Measurements from ENCODE around the gene RELB. TPM values are rescaled to one million over a fixed set of nuclear protein-coding genes. Genes with fewer than 3 reads are reported as not detected.

The RELB gene
- total and polyA plus RNA-seq, 2 donors (not counting 3 experiments of a cell fraction or from before 2014, with no cell fraction given) = 13.2 to 14.4 TPM

DNA sequence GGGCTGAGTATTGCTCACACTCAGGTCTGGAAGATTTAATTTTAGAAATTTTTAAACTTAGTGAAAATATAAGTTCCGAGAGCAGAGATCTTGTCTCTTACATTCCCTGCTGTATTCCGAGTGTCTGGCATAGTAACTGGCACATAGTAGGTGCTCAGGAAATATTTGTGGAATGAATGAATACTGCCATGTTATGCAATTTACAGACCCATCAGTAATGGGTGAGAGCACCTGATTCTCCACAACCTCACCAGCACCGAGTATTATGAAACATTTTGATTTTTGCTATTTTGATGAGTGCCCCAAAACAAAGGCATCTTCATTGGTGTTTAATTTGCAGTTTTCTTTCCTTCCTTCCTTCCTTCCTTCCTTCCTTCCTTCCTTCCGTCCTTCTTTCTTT lies 21.8 kb downstream of the RELB start:
- FAIRE-seq (no peak), DNase-seq (ENCODE audit: low read depth, low spot score) (no peak)
- no peak overlapping the region for H2AFZ ChIP-seq (ENCODE audit: low read depth, low read length)
- intact Hi-C loops (cut with micrococcal nuclease) = no loop called here
- no peak overlapping the region for H3K4me3 ChIP-seq (replicated peaks in 1 of 3; ENCODE audit: insufficient read depth in 1 of 3, low read depth in 1 of 3, low read length in 3 of 3)
- H3K27ac ChIP-seq (ENCODE audit: insufficient read depth, low read depth, low read length) = no peak overlapping the region
- no peak overlapping the region for H3K4me2 ChIP-seq (ENCODE audit: insufficient read depth, low read length)
- H3K79me2 ChIP-seq (ENCODE audit: control insufficient read depth, insufficient read depth, low read length) = no peaks in the 10 kb centered on the region
- POLR2A ChIA-PET = no interaction called here
- no peaks in the 10 kb centered on the region for H4K20me1 ChIP-seq (replicated peaks; ENCODE audit: control insufficient read depth, extremely low read depth, insufficient read depth, low read length)
- no TSS peak for BruUV-seq (replicated peaks)
- dilution Hi-C loops (cut with MboI; ENCODE audit: extremely low pct_ligation_motif_present, low sequenced_read_pairs) = no loop called here
- H3K9me1 ChIP-seq (replicated peaks; ENCODE audit: control insufficient read depth, extremely low read depth, insufficient read depth, low read length) = no peaks in the 10 kb centered on the region
- H3K27me3 ChIP-seq (ENCODE audit: control insufficient read depth in 2 of 2, insufficient read depth in 2 of 2, low read length in 2 of 2) = no peaks in the 10 kb centered on the region
- peaks cover 0 to 2% of the 10 kb centered on the region in 2 experiments for H3K36me3 ChIP-seq (ENCODE audit: control insufficient read depth in 2 of 2, extremely low read depth in 1 of 2, insufficient read depth in 2 of 2, low read length in 2 of 2)
- TF ChIP-seq, protein P1, sequence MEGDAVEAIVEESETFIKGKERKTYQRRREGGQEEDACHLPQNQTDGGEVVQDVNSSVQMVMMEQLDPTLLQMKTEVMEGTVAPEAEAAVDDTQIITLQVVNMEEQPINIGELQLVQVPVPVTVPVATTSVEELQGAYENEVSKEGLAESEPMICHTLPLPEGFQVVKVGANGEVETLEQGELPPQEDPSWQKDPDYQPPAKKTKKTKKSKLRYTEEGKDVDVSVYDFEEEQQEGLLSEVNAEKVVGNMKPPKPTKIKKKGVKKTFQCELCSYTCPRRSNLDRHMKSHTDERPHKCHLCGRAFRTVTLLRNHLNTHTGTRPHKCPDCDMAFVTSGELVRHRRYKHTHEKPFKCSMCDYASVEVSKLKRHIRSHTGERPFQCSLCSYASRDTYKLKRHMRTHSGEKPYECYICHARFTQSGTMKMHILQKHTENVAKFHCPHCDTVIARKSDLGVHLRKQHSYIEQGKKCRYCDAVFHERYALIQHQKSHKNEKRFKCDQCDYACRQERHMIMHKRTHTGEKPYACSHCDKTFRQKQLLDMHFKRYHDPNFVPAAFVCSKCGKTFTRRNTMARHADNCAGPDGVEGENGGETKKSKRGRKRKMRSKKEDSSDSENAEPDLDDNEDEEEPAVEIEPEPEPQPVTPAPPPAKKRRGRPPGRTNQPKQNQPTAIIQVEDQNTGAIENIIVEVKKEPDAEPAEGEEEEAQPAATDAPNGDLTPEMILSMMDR (IDR thresholded peaks at IDR 0.05; ENCODE audit: extremely low read depth in 1 of 2, insufficient read depth in 1 of 2, low read depth in 1 of 2, low read length in 2 of 2) = no peak
- TF ChIP-seq POLR2A (IDR thresholded peaks at IDR 0.05; ENCODE audit: low read depth, low read length) (no peak), MYC (IDR thresholded peaks at IDR 0.05; ENCODE audit: low read depth, low read length) (no peak), GATA2 (IDR thresholded peaks at IDR 0.05; ENCODE audit: insufficient read depth, insufficient read length, low read depth, low read length) (no peak), JUN (IDR thresholded peaks at IDR 0.05; ENCODE audit: borderline replicate concordance, insufficient read depth, insufficient read length, low read depth) (no peak)
- TF ChIP-seq, protein P2, sequence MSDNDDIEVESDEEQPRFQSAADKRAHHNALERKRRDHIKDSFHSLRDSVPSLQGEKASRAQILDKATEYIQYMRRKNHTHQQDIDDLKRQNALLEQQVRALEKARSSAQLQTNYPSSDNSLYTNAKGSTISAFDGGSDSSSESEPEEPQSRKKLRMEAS (IDR thresholded peaks at IDR 0.05; ENCODE audit: insufficient read depth, insufficient read length) = no peak
- no peaks in the 10 kb centered on the region for H3K4me1 ChIP-seq (ENCODE audit: control insufficient read depth, extremely low read depth, insufficient read depth, low read length)
- H3K9me3 ChIP-seq (replicated peaks; ENCODE audit: control insufficient read depth, insufficient read depth, low read length) = no peaks in the 10 kb centered on the region
- H3K9ac ChIP-seq (replicated peaks; ENCODE audit: extremely low read depth, insufficient read depth, low read length) = no peak overlapping the region
- CTCF ChIA-PET = interaction anchor here (0.7 kb wide), 1 partner anchor 9 kb away, joined by 4 read pairs; no protein-coding TSS in a partner anchor

DNA sequence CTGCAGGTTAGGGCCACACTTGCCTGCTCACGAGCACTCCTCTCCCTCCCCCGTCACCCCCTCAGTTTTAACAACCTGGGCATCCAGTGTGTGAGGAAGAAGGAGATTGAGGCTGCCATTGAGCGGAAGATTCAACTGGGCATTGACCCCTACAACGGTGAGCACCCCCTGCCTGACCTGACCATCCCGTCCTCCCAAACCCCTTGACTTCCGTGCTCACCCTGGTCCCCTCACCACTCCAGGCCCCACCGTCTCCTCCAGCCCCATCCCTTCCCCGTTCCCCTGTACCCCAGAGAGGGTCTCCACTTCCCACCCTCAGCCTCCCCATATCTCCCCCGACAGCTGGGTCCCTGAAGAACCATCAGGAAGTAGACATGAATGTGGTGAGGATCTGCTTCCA lies 24.0 kb downstream of the RELB start:
- CTCF ChIA-PET = no interaction called here
- Histone ChIP-seq H3K9ac (replicated peaks; ENCODE audit: extremely low read depth, insufficient read depth, low read length) (no peak overlapping the region), H2AFZ (ENCODE audit: low read depth, low read length) (no peak overlapping the region), H3K4me3 (replicated peaks in 1 of 3; ENCODE audit: insufficient read depth in 1 of 3, low read depth in 1 of 3, low read length in 3 of 3) (no peak overlapping the region), H3K36me3 (ENCODE audit: control insufficient read depth in 2 of 2, extremely low read depth in 1 of 2, insufficient read depth in 2 of 2, low read length in 2 of 2) (peaks cover 0 to 6% of the 10 kb centered on the region in 2 experiments), H3K4me1 (ENCODE audit: control insufficient read depth, extremely low read depth, insufficient read depth, low read length) (no peaks in the 10 kb centered on the region), H3K79me2 (ENCODE audit: control insufficient read depth, insufficient read depth, low read length) (no peaks in the 10 kb centered on the region), H3K9me3 (replicated peaks; ENCODE audit: control insufficient read depth, insufficient read depth, low read length) (no peaks in the 10 kb centered on the region), H3K9me1 (replicated peaks; ENCODE audit: control insufficient read depth, extremely low read depth, insufficient read depth, low read length) (no peaks in the 10 kb centered on the region), H4K20me1 (replicated peaks; ENCODE audit: control insufficient read depth, extremely low read depth, insufficient read depth, low read length) (no peaks in the 10 kb centered on the region), H3K4me2 (ENCODE audit: insufficient read depth, low read length) (no peak overlapping the region), H3K27ac (ENCODE audit: insufficient read depth, low read depth, low read length) (no peak overlapping the region), H3K27me3 (ENCODE audit: control insufficient read depth in 2 of 2, insufficient read depth in 2 of 2, low read length in 2 of 2) (no peaks in the 10 kb centered on the region)
- intact Hi-C loops (cut with micrococcal nuclease) = no loop called here
- FAIRE-seq = no peak
- no peak for DNase-seq (ENCODE audit: low read depth, low spot score)
- BruUV-seq (replicated peaks) = no TSS peak
- POLR2A ChIA-PET = no interaction called here
- dilution Hi-C loops (cut with MboI; ENCODE audit: extremely low pct_ligation_motif_present, low sequenced_read_pairs) = no loop called here
- TF ChIP-seq POLR2AphosphoS5 (IDR thresholded peaks at IDR 0.05; ENCODE audit: insufficient read depth, low read depth, low read length) = no peak
- TF ChIP-seq EZH2 (IDR thresholded peaks at IDR 0.05; ENCODE audit: borderline replicate concordance, low read depth, low read length, severe bottlenecking) = no peak
- TF ChIP-seq FOS (IDR thresholded peaks at IDR 0.05; ENCODE audit: borderline replicate concordance, insufficient read depth, low read length) = no peak
- TF ChIP-seq MYC (IDR thresholded peaks at IDR 0.05; ENCODE audit: low read depth, low read length) = no peak
- no peak for TF ChIP-seq JUN (IDR thresholded peaks at IDR 0.05; ENCODE audit: borderline replicate concordance, insufficient read depth, insufficient read length, low read depth)
- TF ChIP-seq GATA2 (IDR thresholded peaks at IDR 0.05; ENCODE audit: insufficient read depth, insufficient read length, low read depth, low read length) = no peak
- TF ChIP-seq, protein P1 (IDR thresholded peaks at IDR 0.05; ENCODE audit: extremely low read depth in 1 of 2, insufficient read depth in 1 of 2, low read depth in 1 of 2, low read length in 2 of 2) = no peak
